Measurements from ENCODE around the gene ANKRD66. TPM values are rescaled to one million over a fixed set of nuclear protein-coding genes. Genes with fewer than 3 reads are reported as not detected.

ANKRD66 gene
- total RNA-seq, 3 donors from 2014 or later = not detected

DNA sequence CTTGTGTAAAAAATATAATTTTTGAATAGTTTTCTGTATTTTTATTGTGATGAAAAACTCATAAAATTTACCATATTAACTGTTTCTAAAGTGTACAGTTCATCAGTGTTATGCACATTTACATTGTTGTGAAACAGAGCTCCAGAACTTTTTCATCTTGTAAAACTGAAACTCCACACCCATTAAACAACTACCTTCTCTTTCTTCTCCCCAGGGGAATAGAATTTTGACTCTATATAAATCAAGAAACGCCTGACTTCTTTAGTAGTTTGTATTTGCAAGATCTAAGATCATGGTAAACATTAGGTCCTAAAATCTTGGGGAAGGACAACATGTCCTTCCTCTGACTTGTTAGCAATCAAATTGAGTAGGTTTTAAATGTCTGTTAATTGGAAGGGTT lies 9.1 kb downstream of the ANKRD66 start:
- no peaks in the 10 kb centered on the region for H3K9me3 ChIP-seq
- intact Hi-C loops (cut with DNase I, micrococcal nuclease) = no loop called here
- no peak overlapping the region for H3K4me3 ChIP-seq
- H3K36me3 ChIP-seq (ENCODE audit: low read depth) = no peaks in the 10 kb centered on the region
- DNase-seq = no peak
- ATAC-seq = no peak
- no peak for TF ChIP-seq CTCF (IDR thresholded peaks at IDR 0.05)
- no peaks in the 10 kb centered on the region for H3K4me1 ChIP-seq (ENCODE audit: low read depth)

DNA sequence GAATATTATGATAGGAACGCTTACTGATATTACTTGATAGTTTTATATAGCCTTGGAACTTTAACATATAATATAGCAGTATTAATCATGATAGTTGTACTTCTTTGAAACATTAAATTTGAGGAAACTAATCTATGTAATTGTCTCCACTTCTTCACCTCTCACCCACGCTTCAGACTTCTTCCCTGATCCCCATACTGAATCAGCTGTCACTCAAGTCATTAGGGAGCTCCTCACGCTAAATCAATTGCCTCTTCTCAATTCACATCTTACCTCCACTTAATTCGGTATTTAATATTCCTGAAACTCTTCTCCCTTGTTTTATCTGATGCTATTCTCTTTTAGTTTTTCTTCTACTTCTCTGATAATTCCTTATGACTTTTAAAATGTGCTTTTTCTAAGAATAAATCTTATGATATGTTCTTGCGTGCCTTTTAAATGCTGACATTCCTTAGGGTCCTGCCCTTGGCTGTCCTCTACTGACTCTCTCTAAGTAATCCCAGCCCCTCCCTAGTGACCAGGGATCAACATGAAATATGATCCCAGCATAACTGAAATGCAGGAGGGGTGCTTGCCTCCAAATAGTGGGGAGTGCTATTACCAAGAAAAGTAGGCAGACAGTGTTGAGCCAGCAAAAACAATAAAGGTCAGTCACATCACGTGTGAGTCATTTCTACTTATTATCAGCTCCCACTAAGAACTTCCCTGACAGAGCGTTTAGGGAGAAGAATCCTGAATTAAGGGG lies 9.9 kb downstream of the ANKRD66 start:
- ATAC-seq = no peak
- Histone ChIP-seq H3K4me3 (no peak overlapping the region), H3K36me3 (ENCODE audit: low read depth) (no peaks in the 10 kb centered on the region), H3K9me3 (no peaks in the 10 kb centered on the region), H3K4me1 (ENCODE audit: low read depth) (no peaks in the 10 kb centered on the region)
- no peak for DNase-seq
- TF ChIP-seq CTCF (IDR thresholded peaks at IDR 0.05) = no peak
- intact Hi-C loops (cut with DNase I, micrococcal nuclease) = no loop called here

DNA sequence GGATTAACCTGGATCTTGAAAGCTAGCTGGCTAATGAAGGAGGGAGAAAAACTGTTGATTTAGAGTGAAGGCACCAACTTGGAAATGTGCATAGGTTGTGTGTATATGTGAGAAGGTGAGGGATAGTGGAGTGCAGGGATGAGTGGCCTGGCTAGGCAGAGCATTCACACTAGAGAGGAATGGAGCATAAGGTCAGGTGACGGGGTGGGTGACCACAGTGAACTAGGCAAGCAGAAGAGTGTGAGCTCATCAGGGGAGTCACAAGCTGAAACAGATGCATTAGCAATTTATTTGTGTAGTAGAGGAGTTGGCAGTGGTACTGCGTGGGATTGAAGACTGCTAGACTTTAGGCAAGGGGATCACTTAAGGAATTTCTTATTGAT lies 10.5 kb downstream of the ANKRD66 start:
- Histone ChIP-seq H3K4me3 (no peak overlapping the region), H3K36me3 (ENCODE audit: low read depth) (no peaks in the 10 kb centered on the region), H3K4me1 (ENCODE audit: low read depth) (no peaks in the 10 kb centered on the region), H3K9me3 (no peaks in the 10 kb centered on the region)
- no peak for TF ChIP-seq CTCF (IDR thresholded peaks at IDR 0.05)
- ATAC-seq = no peak
- no peak for DNase-seq
- intact Hi-C loops (cut with DNase I, micrococcal nuclease) = no loop called here

DNA sequence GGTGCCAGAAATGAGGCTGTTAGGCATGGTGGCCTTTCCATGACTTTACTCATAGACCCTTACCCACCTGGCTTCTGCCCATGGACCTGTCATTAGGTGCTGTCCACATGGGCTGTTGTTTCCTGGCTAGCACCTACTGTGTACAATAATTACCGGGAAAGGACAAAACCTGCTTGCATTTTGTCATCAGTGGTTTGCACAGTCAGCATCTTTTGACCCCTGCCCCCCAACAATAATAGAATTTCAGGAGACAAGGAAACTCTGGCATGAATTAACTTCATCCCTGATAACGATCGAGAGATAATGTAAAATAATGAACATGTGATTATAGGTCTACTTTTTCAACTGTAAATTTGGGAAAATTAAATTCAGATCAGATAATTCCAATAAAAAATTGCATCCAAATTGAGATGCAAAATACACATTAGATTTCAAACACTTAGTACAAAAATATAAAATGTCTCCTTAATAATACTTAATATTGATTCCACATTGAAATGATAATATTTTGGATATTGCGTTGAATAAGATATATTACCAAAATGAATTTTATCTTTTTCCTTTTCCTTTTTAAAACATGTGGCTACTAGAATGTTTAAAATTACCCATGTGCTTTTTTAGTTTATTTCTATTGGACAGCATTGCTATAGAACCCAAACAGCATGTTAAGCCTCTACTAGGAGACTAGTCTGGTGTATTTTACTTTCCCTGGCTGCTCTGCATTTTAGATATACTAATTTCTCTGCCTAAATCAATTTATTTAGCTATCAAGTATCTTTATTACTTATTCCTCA lies 12.4 kb downstream of the ANKRD66 start:
- H3K4me3 ChIP-seq = no peak overlapping the region
- intact Hi-C loops (cut with DNase I, micrococcal nuclease) = no loop called here
- H3K9me3 ChIP-seq = no peaks in the 10 kb centered on the region
- ATAC-seq = no peak
- TF ChIP-seq CTCF (IDR thresholded peaks at IDR 0.05) = no peak
- DNase-seq = no peak
- H3K36me3 ChIP-seq (ENCODE audit: low read depth) = no peaks in the 10 kb centered on the region
- no peaks in the 10 kb centered on the region for H3K4me1 ChIP-seq (ENCODE audit: low read depth)

- no peak for DNase-seq
- no peak for ATAC-seq
These were observed 14.2 kb downstream of the ANKRD66 start for GRCh38 chr6:46760925-46761324.

More at GRCh38 chr6:46760925-46761324, 14.2 kb downstream of the ANKRD66 start:
- Histone ChIP-seq H3K36me3 (ENCODE audit: low read depth) (no peaks in the 10 kb centered on the region), H3K9me3 (no peaks in the 10 kb centered on the region), H3K4me3 (no peak overlapping the region), H3K4me1 (ENCODE audit: low read depth) (no peaks in the 10 kb centered on the region)
- TF ChIP-seq CTCF (IDR thresholded peaks at IDR 0.05) = no peak
- intact Hi-C loops (cut with DNase I, micrococcal nuclease) = no loop called here

All from mucosa of descending colon (tissue), 3 donors.